ENCODE measurements around the gene RAB22A. TPM values are rescaled to one million over a fixed set of nuclear protein-coding genes. Genes with fewer than 3 reads are reported as not detected.

RAB22A gene
- total and polyA plus RNA-seq, 2 of the 4 experiments (the other 2 are of a cell fraction): 8.2 to 8.4 TPM

- peak overlapping the region; percentile 65 for H3K4me2 ChIP-seq (ENCODE audit: low read depth, low read length)
- peak overlapping the region; percentile 97 for H2AK9ac ChIP-seq (replicated peaks; ENCODE audit: low read depth, low read length, poor library complexity)
- dilution Hi-C loops (cut with HindIII; ENCODE audit: low sequenced_read_pairs, unreplicated experiment): no loop called here
- WGBS, 2 experiments (ENCODE audit: extremely low coverage in 2 of 2, insufficient read length in 1 of 2): no CpG with 5 or more reads among the region's 41 CpGs
- DNase-seq: peak; percentile 46
- peak overlapping the region; percentile 82 for H3K23ac ChIP-seq (ENCODE audit: low read depth, low read length)
- intact Hi-C loops (cut with micrococcal nuclease): no loop called here
- peaks cover 14% of the 10 kb centered on the region for H3K36me3 ChIP-seq (ENCODE audit: control insufficient read depth, insufficient read depth, low read length)
- peak; percentile 86 for ATAC-seq (ENCODE audit: low read depth)
- peak overlapping the region; percentile 98 for H2AFZ ChIP-seq (replicated peaks; ENCODE audit: low read length, poor library complexity)
- no TSS peak for BruUV-seq (replicated peaks)
- peak overlapping the region; percentile 91 for H3K4ac ChIP-seq (ENCODE audit: low read depth, low read length)
- H3K14ac ChIP-seq (replicated peaks; ENCODE audit: low read depth, low read length): peak overlapping the region; percentile 90
- peak overlapping the region; percentile 91 for H4K91ac ChIP-seq (ENCODE audit: insufficient read depth, low read depth, low read length)
- H4K8ac ChIP-seq (ENCODE audit: low read depth in 2 of 2, low read length in 2 of 2): peak overlapping the region; percentile 89 to 92; a peak in 3 of 4 replicates
- peaks cover 4% of the 10 kb centered on the region; the same call in 1 of the 2 replicates for H3K4me1 ChIP-seq (ENCODE audit: control insufficient read depth, insufficient read depth, low read length)
- H2BK120ac ChIP-seq (ENCODE audit: low read depth, low read length): peak overlapping the region; percentile 74
- no peaks in the 10 kb centered on the region for H3K27me3 ChIP-seq (ENCODE audit: control insufficient read depth, insufficient read depth, low read length)
- CTCF ChIA-PET: no interaction called here
- POLR2A ChIA-PET (ENCODE audit: unreplicated experiment): no interaction called here
- H2AK5ac ChIP-seq (ENCODE audit: low read depth, low read length): peak overlapping the region; percentile 64; the same call in 1 of the 2 replicates
- peak overlapping the region; percentile 90 for H3K9ac ChIP-seq (ENCODE audit: low read depth, low read length)
- TF ChIP-seq RAD21 (IDR thresholded peaks at IDR 0.05; ENCODE audit: low read length) (no peak), MAZ (IDR thresholded peaks at IDR 0.05; ENCODE audit: borderline replicate concordance, low read depth, low read length) (0 out of 2 replicates have a peak, but pooled peaks have one; percentile 1)
- 0 out of 2 replicates have a peak, but pooled peaks cover 5% of the 10 kb centered on the region for H4K20me1 ChIP-seq (ENCODE audit: insufficient read depth, low read length)
- peak overlapping the region; percentile 57 for H2BK5ac ChIP-seq (ENCODE audit: low read depth, low read length, poor library complexity, severe bottlenecking)
- peaks cover 28 to 76% of the 10 kb centered on the region in 2 experiments for H3K79me1 ChIP-seq (ENCODE audit: low read depth in 1 of 2, low read length in 2 of 2)
- no peaks in the 10 kb centered on the region for H3K9me3 ChIP-seq (ENCODE audit: control insufficient read depth, insufficient read depth, low read length)
- peak overlapping the region; percentile 81 for H3K4me3 ChIP-seq (ENCODE audit: insufficient read depth, low read depth, low read length)
- in situ Hi-C loops (cut with MboI; ENCODE audit: low sequenced_read_pairs): no loop called here
- no peak overlapping the region for H2BK15ac ChIP-seq (ENCODE audit: low read depth, low read length)
- peak overlapping the region; percentile 85 for H4K5ac ChIP-seq (ENCODE audit: low read depth, low read length)
- peaks cover 13% of the 10 kb centered on the region for H3K9me1 ChIP-seq (ENCODE audit: insufficient read depth, low read length)
- peak overlapping the region; percentile 75 for H3K27ac ChIP-seq (ENCODE audit: insufficient read depth, low read length)
- peak overlapping the region; percentile 65 for H3K18ac ChIP-seq (ENCODE audit: low read depth, low read length)
- H2BK20ac ChIP-seq (ENCODE audit: low read depth, low read length): no peak overlapping the region
- H3K56ac ChIP-seq (ENCODE audit: extremely low read depth, insufficient read depth, low read length): peak overlapping the region; percentile 38; the same call in 1 of the 2 replicates
These were observed 611 bp upstream of the RAB22A start for GRCh38 chr20:58308680-58309527.

All from IMR-90 (cell line).